ENCODE data around the gene MC1R.

Gene MC1R

DNA sequence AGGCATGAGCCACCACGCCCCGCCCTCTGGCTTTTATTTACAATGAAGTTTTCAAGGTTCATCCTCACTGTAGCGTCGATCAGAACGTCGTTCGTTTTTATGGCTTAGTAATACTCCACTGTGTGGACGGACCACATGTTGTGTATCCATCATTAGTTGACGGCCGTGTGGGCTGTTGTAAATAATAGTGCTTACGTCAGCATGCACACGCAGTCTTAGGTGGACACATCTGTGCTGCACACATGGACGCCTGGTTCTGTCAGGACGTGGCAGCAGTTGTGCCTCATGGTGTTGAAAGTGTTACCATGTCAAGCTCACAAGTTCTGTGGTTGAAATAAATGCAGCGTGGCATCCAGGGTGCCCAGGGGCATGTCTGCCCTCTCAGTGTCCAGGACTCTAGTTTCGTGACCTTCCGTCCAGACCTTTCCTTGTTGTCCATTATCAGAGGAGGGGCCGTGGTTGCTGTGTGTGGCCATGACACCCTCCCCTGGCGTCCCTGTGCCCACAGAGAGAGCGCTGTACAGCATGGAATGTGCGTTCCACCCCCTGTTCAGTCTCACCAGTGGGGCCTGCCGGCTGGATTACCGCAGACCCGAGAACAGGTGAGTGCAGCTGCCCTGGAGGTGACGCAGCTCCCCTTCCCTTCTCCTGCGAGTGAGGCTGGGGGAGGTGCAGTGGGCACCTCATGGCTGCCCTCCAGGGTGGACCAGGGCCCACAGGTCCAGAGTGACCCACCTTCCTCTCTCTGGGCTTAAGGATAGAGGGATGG lies 23.0 kb upstream of the MC1R start:
- DNase-seq (ENCODE audit: low read depth) = no peak

DNA sequence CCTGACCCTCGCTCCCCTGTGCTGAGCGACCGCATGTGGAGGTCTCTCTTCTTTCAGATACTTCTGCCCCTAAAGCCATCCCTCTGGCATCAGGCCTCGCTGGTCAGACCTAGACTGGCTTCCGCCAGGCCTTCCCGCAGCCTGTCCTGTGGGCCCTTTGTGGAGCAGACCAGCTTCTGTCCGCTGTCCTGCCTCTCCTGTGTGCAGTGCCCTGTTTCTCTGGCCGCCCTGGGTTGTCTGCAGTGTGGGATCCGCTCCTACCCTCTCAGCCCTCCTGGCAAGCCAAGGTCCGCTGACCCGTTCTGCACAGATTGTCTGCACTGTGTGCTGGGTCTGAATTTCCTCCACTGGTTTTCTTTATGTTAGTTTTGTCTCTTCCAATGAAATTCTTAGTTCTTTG lies 21.5 kb upstream of the MC1R start:
- no peak for DNase-seq (ENCODE audit: low read depth)

DNA sequence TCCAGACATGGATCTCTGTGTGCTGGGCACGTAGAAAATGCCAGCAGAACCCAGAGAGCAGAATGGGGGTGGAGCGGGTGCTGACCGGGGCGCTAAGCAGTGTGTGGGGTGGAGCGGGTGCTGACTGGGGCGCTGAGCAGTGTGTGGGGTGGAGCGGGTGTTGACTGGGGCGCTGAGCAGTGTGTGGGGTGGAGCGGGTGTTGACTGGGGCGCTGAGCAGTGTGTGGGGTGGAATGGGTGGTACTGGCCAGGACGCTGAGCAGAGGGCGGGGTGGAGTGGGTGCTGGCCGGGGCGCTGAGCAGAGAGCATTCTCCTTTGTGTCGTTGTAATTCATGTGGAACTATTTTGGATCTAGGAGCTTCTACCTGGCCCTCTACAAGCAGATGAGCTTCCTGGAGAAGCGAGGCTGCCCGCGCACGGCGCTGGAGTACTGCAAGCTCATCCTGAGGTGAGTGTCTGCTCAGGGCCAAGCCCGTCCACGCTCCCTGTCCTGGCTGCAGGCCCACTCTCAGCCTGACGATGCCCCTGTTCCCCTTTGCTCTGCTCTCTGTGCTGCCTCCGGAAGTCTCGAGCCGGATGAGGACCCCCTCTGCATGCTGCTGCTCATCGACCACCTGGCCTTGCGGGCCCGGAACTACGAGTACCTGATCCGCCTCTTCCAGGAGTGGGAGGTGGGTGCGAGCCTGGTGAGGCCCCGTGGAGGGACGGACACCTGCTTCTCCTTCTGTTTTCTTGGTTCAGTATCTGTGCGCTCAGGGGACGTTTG lies 20.3 kb upstream of the MC1R start:
- DNase-seq (ENCODE audit: low read depth) = no peak

DNA sequence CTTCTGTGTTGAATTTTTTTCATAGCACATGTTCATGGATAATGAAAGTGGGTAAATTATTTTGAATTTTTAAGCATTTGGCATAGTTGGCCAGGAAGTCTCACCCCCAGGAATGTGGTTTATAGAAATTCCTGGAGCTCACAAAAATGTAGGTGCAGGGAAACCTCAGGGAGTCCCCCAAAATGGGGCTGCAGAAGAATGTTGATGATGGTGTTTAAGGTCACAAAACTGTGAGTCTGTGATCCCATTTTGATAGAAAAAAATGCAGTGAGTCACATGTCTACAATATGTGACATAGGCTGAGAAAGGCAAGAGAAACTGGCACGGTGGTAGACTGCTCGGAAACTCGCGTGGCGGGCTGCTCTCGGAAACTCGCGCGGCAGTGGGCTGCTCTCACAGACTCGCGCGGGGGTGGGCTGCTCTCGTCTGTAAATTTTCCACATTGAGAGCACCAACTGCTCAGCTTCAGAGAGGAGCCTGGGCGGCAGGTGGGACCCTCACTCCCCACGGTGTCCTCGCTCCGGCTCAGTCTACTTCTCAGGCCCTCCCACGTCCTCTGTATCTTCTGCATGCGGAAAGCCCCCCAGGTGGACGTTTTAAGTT lies 18.7 kb upstream of the MC1R start:
- DNase-seq (ENCODE audit: low read depth) = no peak

DNA sequence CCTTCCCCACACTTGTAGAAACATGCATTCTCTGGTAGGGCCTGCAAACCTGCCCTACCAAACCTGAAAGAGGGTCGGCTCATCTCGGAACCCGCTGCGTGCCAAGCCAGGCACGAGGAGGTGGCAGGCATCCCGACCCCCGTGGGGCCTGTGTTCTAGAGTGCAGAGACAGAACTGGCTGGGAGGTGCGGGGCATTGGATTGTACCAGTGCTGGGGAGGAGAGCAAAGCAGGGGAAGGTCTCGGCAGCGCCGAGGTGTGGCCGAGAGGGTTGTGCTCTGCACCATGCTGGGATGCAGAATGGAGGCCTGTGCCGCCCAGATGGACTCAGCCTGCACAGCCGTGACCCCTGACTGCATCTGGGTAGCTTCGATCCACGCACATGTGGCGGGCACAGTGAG lies 17.8 kb upstream of the MC1R start:
- no peak for DNase-seq (ENCODE audit: low read depth)

DNA sequence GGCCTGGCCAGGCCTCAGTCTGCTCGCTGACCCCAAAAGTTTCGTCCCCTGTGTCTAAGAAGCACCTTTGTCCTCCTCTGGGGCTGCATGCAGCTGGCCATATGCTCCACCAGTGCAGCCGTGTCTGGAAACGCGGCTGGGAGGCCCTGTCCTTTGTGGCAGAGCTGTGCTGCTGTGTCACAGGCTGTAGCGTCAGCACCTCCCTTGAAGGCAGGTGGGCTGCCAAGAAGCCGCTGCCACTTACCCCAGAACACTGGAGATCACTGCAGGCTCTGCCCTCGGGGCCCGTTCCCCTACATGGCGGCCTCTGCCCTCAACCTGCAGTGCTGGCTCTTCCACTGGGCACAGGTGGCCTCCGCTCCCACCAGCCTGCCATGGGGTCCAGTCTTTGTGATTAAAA lies 15.7 kb upstream of the MC1R start:
- no peak for DNase-seq (ENCODE audit: low read depth)

DNA sequence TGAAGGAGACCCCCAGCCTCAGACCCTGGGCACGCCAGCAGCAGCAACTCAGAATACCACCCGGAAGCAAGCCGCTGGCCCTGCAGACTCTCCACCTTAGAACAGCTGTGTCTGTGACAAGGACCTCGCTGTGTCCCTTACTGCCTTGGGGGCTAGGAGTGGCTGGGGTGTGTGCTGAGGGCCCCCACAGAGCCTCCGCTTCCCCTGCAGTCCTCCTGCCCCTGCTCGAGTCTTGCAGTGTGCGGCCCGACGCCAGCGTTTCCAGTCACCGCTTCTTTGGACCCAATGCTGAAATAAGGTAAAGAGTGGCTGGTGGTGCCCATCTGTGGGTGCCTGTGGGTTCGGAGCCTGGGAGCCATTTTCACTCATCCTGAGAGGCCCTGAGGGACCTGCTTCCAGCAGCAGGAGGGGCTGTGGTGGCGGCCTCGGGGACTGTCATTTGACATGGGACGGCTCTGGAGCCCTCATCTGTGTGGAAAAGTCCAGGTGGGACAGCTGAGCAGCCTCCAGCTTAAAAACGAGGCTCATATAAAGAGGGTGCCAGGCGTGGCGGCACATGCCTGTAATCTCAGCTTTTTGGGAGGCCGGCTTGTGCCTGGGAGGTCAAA lies 14.7 kb upstream of the MC1R start:
- DNase-seq (ENCODE audit: low read depth) = no peak

DNA sequence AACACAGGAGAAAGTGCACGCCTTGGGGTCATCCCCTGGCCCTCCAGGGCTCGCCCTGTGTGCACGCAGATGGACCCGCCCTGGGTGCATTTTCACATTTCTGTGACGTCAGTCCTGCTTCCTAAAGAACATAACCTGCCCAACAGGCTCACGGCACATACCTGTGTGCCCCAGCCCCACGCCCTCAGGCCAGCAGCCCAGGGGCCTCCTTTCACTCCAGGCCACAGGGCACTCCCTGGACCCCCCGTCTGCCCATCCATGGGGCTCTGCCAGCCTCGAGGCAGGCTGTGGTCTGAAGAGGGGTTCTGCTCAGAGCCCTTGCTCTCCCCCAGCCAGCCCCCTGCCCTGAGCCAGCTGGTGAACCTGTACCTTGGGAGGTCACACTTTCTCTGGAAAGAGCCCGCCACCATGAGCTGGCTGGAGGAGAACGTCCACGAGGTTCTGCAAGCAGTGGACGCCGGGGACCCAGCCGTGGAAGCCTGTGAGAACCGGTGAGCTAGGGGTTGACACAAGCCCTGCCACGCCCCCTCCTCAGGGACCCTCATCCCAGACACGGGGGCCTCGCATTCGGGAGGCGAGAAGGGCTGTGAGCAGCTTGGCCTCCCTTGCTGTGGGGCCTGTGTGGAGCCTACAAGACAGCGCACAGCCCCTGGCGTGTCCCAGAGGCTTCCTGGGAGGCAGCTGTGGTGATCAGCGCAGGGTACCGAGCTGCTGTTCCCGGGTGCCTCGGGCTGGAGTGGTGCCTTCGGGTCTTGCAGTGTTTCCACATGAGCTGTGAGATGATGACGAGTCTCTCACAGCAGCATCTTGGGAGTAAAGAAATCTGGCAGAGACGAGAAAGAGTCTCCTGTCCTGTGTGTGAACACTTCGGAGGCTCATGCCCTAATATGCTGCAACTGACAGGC lies 13.8 kb upstream of the MC1R start:
- no peak for DNase-seq (ENCODE audit: low read depth)

DNA sequence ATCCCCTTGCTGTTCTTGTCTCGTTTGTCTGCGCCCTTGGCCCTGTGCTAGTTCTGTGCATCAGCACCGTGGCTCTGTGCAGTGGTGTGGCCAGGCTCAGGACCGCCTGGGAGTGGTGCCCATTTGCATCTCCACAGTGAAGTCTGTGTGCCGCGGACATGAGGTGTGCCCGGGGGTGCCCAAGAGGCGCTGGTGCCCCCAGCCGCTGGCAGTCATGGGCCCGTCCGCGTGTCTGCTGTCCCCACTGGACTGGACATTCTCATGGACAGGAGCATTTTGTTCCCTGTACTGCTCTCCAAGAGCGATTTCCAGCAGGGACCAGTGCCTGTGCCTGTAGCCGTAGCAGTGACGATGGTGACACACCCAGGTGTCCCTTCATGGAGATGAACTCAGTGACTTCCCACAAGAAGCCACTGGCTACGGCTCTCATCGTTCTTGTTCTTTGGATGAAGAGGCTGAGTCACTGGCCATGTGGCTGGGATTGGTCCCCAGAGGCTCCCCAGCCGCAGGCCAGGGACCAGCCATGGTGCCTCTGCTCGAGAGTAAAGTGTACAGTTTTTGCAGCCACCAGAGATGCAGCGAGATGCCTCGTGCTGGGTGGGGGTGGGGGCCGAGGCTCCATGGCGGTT lies 13.0 kb upstream of the MC1R start:
- no peak for DNase-seq (ENCODE audit: low read depth)

DNA sequence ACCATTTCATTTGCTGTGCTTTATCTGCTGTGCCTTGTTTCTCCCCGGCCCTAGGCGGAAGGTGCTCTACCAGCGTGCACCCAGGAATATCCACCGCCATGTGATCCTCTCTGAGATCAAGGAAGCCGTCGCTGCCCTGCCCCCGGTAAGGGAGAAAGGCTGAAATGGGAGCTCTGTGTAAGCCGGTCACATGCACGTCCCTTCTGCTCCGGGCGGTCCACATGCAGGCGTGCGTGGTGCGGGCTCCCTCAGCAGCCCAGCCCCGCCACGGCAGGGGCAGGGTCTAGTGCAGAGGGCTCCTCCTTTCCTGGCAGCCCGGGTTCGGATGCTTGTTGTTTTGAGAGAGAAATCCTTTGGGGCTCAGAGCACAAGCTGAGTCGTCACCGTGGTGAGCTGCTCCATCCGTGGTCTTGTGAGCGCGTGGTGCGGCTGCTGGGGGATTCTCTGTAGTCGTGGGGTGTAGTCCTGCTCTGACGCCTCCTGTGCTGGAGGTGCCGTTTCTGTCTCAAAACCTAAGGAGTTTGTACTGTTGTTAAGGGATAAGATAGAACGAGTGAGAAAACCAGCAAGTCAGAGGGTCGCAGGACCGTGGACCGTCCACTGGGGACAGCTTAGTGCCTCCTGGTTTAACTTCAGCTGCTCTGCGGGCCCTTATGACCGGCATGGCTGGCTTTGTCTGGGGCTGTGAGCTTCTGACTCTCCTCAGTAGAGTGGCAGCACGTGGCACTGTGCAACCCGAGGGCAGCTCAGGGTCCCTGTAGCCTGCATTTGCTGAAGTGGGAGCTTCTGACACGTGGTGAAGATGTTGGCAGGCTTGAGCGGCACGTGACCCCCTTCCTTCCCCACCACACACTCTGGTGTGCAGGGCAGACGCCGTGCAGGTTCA lies 12.3 kb upstream of the MC1R start:
- DNase-seq (ENCODE audit: low read depth) = no peak

DNA sequence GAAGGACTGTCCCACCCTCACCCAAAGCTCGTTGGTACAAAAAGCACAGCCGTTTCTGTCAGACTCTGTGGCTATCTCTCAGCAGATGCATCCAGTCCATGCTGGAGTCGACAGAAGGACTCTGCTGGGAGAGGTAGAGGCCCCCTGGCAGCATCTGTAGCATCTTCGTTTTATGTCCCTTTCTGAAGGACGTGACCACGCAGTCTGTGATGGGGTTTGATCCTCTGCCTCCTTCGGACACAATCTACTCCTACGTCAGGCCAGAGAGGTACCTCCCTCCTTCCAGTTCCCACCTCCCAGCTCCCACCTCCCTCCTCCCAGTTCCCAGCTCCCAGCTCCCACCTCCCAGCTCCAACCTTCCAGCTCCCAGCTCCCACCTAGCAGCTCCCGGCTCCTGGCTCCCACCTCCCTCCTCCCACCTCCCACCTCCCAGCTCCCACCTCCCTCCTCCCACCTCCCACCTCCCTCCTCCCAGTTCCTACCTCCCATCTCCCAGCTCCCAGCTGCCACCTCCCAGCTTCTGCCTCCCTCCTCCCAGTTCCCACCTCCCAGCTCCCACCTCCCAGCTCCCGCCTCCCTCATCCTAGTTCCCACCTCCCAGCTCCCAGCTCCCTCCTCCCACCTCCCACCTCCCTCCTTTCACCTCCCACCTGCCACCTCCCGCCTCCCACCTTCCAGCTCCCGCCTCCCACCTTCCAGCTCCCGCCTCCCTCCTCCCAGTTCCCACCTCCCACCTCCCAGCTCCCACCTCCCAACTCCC lies 11.4 kb upstream of the MC1R start:
- no peak for DNase-seq (ENCODE audit: low read depth)

DNA sequence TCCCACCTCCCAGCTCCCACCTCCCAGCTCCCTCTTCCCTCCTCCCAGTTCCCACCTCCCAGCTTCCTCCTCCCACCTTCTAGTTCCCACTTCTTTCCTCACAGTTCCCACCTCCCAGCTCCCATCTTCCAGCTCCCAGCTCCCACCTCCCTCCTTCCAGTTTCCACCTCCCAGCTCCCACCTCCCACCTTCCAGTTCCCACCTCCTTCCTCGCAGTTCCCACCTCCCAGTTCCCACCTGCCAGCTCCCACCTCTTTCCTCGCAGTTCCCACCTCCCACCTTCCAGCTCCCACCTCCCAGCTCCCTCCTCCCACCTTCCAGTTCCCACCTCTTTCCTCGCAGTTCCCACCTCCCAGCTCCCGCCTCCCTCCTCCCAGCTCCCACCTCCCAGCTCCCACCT lies 10.4 kb upstream of the MC1R start:
- DNase-seq (ENCODE audit: low read depth) = no peak

DNA sequence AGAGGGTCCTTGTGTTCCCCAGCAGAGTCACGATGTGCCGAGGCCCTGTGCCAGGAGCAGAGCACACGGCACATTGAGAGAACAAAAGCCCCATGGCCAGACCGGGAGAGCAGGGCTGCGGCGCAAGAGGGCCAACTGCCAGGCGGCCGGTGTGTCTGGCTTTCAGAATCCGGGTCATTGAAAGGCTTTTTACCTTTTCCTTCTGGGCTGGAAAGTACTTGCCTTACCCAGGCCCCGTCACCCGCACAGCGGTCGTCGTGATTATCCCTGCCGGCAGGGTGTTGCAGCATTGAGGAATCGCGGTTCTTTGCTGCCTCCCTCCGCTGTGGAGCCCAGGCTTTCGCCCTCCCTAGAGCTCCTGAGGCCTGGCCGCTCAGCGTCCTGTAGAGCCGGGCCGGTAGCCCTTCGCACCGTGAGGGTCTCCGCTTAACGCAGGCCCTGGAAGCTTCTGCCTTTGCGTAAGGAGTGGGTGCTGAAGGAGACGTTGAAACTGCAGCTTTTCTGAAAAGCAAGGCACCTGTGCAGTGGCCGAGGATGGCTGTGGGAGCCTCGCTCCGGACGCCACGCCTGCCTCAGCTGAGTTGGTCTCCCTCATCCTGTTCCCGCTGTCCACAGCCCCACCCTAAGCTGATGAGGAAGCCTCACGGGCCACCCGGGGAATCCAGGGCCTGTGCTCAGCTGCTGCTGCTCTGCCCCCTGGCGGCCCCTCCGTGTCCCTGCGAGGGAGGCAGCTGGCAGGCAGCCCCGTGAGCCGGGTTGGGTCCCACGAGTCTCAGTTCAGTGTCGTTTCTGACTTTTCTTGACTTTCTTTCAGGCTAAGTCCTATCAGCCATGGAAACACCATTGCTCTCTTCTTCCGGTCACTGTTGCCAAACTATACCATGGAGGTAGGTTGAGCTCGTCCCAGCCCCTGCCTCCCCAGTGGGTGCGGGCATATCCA lies 8.6 kb upstream of the MC1R start:
- DNase-seq (ENCODE audit: low read depth) = peak; percentile 31

DNA sequence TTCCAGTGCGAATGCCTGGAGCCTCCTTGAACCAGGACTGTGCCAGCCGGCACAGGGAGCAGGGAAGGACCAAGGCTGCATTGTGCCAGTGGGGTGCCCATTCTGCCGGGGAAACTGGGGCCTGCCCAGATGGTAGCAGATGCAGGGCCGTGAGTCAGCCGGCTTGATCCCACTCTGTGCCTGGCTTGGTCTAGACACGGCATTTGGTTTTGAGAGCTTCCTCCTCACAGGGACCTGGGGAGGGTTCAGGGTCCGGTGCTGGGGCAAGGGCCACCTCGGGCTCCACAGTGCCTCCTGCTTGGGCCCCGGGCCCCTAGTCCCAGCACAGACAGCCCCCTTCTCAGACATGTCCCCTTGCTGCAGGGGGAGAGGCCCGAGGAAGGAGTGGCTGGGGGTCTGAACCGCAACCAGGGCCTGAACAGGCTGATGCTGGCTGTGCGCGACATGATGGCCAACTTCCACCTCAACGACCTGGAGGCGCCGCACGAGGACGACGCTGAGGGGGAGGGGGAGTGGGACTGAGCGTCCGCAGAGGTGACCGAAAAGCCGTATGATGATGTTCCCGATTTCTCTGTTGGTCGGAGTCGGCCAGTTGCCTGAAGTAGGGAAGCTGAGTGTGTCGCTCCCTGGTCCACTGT lies 7.8 kb upstream of the MC1R start:
- DNase-seq (ENCODE audit: low read depth) = no peak

DNA sequence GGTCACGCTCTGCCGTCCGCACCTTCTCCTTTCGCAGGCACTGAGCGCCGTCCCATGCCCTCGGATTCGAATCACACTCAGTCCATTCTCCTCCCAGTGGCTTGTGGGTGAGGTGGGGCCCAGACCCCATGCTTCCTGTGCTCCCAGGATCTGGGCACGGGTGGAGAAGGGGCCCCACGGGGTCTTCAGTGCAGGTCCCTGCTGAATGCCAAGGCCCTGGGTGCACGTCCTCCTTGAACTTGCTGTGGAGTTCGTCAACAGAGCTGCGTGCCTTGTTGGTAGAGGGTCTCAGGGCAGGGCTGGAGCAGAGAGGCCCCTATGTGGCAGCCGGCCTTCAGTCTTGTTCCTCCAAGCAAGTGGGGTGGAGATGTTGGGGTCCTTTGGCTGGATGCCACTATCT lies 7.3 kb upstream of the MC1R start:
- DNase-seq (ENCODE audit: low read depth) = no peak

DNA sequence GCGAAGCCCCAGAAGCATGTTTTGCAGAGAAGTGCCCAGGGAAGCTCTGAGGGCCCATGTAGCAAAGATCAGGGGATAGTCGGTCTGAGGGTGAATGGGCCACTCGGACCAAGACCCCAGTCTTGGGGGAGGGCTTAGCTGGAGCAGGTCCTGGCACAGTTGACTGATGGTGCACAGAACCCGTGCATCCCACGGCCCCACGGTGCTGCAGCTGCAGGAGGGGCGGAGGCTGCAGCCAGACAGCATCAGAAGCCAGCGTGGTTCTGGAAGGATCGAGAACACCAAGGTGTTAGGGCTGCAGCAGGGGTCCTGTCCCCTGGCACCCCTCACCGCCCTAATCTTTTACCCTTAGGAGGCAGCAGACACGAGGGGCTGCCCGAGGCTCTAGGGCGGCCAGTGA lies 6.5 kb upstream of the MC1R start:
- no peak for DNase-seq (ENCODE audit: low read depth)

DNA sequence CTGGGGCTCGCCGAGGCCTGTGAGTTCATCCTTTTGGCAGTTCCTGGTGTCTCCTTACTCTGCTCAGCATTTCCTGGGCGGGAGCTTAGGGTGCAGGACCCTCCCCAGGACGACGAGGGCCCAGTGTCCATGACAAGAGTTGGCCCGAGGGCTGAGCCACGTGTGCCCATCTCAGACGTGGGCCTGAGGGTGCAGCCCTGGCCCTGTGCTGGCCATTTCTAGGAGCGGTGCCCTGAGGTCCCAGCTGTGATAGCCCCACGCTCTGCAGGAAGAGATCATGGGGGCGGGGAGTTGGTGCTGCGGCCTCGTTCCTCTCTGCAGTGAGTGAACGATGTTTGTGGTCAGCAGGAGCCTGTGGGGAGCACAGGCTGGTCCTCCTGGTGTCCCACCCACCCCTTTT lies 6.0 kb upstream of the MC1R start:
- no peak for DNase-seq (ENCODE audit: low read depth)

Data from stimulated activated CD8-positive, alpha-beta memory T cell treated with anti-CD3 and anti-CD28 coated beads, Interleukin-15, amount 100 ng/mL, for 1 hour (primary cell).